ENCODE data around the gene CADPS2. TPM values are rescaled to one million over a fixed set of nuclear protein-coding genes. Genes with fewer than 3 reads are reported as not detected.

CADPS2 gene
- total and polyA plus RNA-seq, 2 of the 4 experiments (the other 2 are of a cell fraction): 0.10 to 0.54 TPM

- Histone ChIP-seq H3K23ac (ENCODE audit: low read depth, low read length) (no peak overlapping the region), H3K4me3 (ENCODE audit: insufficient read depth, low read depth, low read length) (no peak overlapping the region), H4K91ac (ENCODE audit: insufficient read depth, low read depth, low read length) (no peak overlapping the region), H3K36me3 (ENCODE audit: control insufficient read depth, insufficient read depth, low read length) (no peaks in the 10 kb centered on the region), H2AFZ (replicated peaks; ENCODE audit: low read length, poor library complexity) (no peak overlapping the region), H3K9me3 (ENCODE audit: control insufficient read depth, insufficient read depth, low read length) (peaks cover 7% of the 10 kb centered on the region), H2BK20ac (ENCODE audit: low read depth, low read length) (no peak overlapping the region), H2BK15ac (ENCODE audit: low read depth, low read length) (no peak overlapping the region), H3K4ac (ENCODE audit: low read depth, low read length) (no peak overlapping the region), H2BK5ac (ENCODE audit: low read depth, low read length, poor library complexity, severe bottlenecking) (no peak overlapping the region), H3K79me1 (ENCODE audit: low read depth in 1 of 2, low read length in 2 of 2) (no peaks in the 10 kb centered on the region), H3K14ac (replicated peaks; ENCODE audit: low read depth, low read length) (no peak overlapping the region), H2AK9ac (replicated peaks; ENCODE audit: low read depth, low read length, poor library complexity) (no peak overlapping the region), H2BK120ac (ENCODE audit: low read depth, low read length) (no peak overlapping the region), H3K56ac (ENCODE audit: extremely low read depth, insufficient read depth, low read length) (no peak overlapping the region), H3K9ac (ENCODE audit: low read depth, low read length) (no peak overlapping the region), H3K18ac (ENCODE audit: low read depth, low read length) (no peak overlapping the region), H3K9me1 (ENCODE audit: insufficient read depth, low read length) (no peaks in the 10 kb centered on the region), H3K27ac (ENCODE audit: insufficient read depth, low read length) (no peak overlapping the region), H3K4me1 (ENCODE audit: control insufficient read depth, insufficient read depth, low read length) (no peaks in the 10 kb centered on the region), H2AK5ac (ENCODE audit: low read depth, low read length) (no peak overlapping the region), H4K8ac (ENCODE audit: low read depth in 2 of 2, low read length in 2 of 2) (no peak overlapping the region), H3K4me2 (ENCODE audit: low read depth, low read length) (no peak overlapping the region), H3K27me3 (ENCODE audit: control insufficient read depth, insufficient read depth, low read length) (no peaks in the 10 kb centered on the region), H4K5ac (ENCODE audit: low read depth, low read length) (no peak overlapping the region), H4K20me1 (ENCODE audit: insufficient read depth, low read length) (no peaks in the 10 kb centered on the region)
- ATAC-seq (ENCODE audit: low read depth): no peak
- dilution Hi-C loops (cut with HindIII; ENCODE audit: low sequenced_read_pairs, unreplicated experiment): no loop called here
- no peak for TF ChIP-seq RAD21 (IDR thresholded peaks at IDR 0.05; ENCODE audit: low read length)
- no peak for TF ChIP-seq CHD1 (IDR thresholded peaks at IDR 0.05; ENCODE audit: low read depth, low read length)
- TF ChIP-seq POLR2A (IDR thresholded peaks at IDR 0.05; ENCODE audit: low read depth, low read length): no peak
- no peak for TF ChIP-seq BHLHE40 (IDR thresholded peaks at IDR 0.05; ENCODE audit: low read depth, low read length)
- TF ChIP-seq CEBPB (IDR thresholded peaks at IDR 0.05; ENCODE audit: low read depth, low read length): no peak
- no peak for TF ChIP-seq RFX5 (IDR thresholded peaks at IDR 0.05; ENCODE audit: low read depth, low read length)
- TF ChIP-seq ELK1 (IDR thresholded peaks at IDR 0.05; ENCODE audit: borderline replicate concordance, low read depth, low read length): no peak
- no peak for TF ChIP-seq MXI1 (IDR thresholded peaks at IDR 0.05; ENCODE audit: borderline replicate concordance, low read depth, low read length)
- TF ChIP-seq CTCF (conservative IDR thresholded peaks at IDR 0.05; ENCODE audit: low read depth, low read length): no peak
- no peak for TF ChIP-seq NFE2L2 (IDR thresholded peaks at IDR 0.05; ENCODE audit: low read depth, low read length)
- TF ChIP-seq FOS (IDR thresholded peaks at IDR 0.05; ENCODE audit: low read depth, low read length): no peak
- TF ChIP-seq SMC3 (IDR thresholded peaks at IDR 0.05; ENCODE audit: low read depth, low read length): no peak
- TF ChIP-seq MAZ (IDR thresholded peaks at IDR 0.05; ENCODE audit: borderline replicate concordance, low read depth, low read length): no peak
- no peak for TF ChIP-seq USF2 (IDR thresholded peaks at IDR 0.05; ENCODE audit: low read depth, low read length)
- WGBS, 2 experiments (ENCODE audit: extremely low coverage in 2 of 2, insufficient read length in 1 of 2): no CpG with 5 or more reads among the region's 1 CpG
- no peak for DNase-seq
- POLR2A ChIA-PET (ENCODE audit: unreplicated experiment): no interaction called here
- CTCF ChIA-PET: no interaction called here
- no TSS peak for BruUV-seq (replicated peaks)
- intact Hi-C loops (cut with micrococcal nuclease): no loop called here
- in situ Hi-C loops (cut with MboI; ENCODE audit: low sequenced_read_pairs): no loop called here
These were observed 243.0 kb downstream of the CADPS2 start for GRCh38 chr7:122643250-122643649.
